GM19463 (cell line): ENCODE measurements around the gene OLIG3.

Experiments used
- ATAC-seq: cut with Tn5 transposase; IDR thresholded peaks from one replicate; pipeline ENCODE4 v1.9.1; 2021; ENCODE audit warnings: mild to moderate bottlenecking, moderate library complexity; ENCODE audit not compliant: unreplicated experiment

The OLIG3 gene

GRCh38 chr6:137496909-137497720 lies 2.9 kb upstream of the OLIG3 start:
- no peak for ATAC-seq

GRCh38 chr6:137496368-137496767 lies 2.2 kb upstream of the OLIG3 start:
- ATAC-seq = no peak

GRCh38 chr6:137495703-137496336 lies 1.6 kb upstream of the OLIG3 start:
- ATAC-seq = no peak

- ATAC-seq = no peak
These were observed 951 bp upstream of the OLIG3 start for GRCh38 chr6:137494988-137495702.

- no peak for ATAC-seq
These were observed 766 bp downstream of the OLIG3 start for GRCh38 chr6:137493218-137494038.

- ATAC-seq = no peak
These were observed 1.6 kb downstream of the OLIG3 start for GRCh38 chr6:137492289-137493217.

GRCh38 chr6:137491478-137491877 lies 2.7 kb downstream of the OLIG3 start:
- no peak for ATAC-seq

- ATAC-seq = no peak
These were observed 3.2 kb downstream of the OLIG3 start for GRCh38 chr6:137490961-137491360.

GRCh38 chr6:137490006-137490905 lies 3.9 kb downstream of the OLIG3 start:
- no peak for ATAC-seq

- no peak for ATAC-seq
These were observed 4.9 kb downstream of the OLIG3 start for GRCh38 chr6:137489046-137490005.

GRCh38 chr6:137488150-137489045 lies 5.8 kb downstream of the OLIG3 start:
- ATAC-seq = no peak

- no peak for ATAC-seq
These were observed 6.4 kb downstream of the OLIG3 start for GRCh38 chr6:137487869-137488149.

- ATAC-seq = no peak
These were observed 6.9 kb downstream of the OLIG3 start for GRCh38 chr6:137487181-137487868.

- ATAC-seq = no peak
These were observed 7.8 kb downstream of the OLIG3 start for GRCh38 chr6:137486416-137486815.

GRCh38 chr6:137480431-137480830 lies 13.8 kb downstream of the OLIG3 start:
- ATAC-seq = no peak

GRCh38 chr6:137475103-137475502 lies 19.1 kb downstream of the OLIG3 start:
- ATAC-seq = no peak
